Measurements from ENCODE around the gene AGO3. TPM values are rescaled to one million over a fixed set of nuclear protein-coding genes. Genes with fewer than 3 reads are reported as not detected.
A peak's percentile ranks its signal among the peaks of the same experiment; 100 is the strongest.

The AGO3 gene
- total RNA-seq, 1 experiment from 2014 or later, result 39.4 TPM

DNA sequence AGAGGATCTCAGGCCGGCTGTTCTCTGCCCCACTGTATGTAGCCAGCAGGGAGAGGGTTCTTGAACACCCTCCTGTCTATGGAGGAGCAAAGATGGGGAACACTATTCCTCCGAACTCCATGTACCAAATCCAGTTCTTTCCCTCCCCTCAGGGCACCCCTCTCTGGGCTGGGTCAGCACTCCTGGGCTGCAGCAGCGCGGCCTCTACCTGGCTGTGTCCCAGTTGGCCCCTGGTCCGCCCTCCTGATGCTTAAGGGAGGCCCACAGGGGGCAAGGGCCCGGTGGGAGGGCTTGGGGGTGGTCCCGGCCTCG is 157.3 kb downstream of the AGO3 start:
- Histone ChIP-seq H3K27ac (ENCODE audit: low read length) (peak overlapping the region; percentile 82), H3K4me1 (ENCODE audit: control insufficient read depth, insufficient read depth, low read length) (no peaks in the 10 kb centered on the region; the same call in 1 of the 2 replicates), H3K36me3 (ENCODE audit: control insufficient read depth, insufficient read depth, low read length) (peaks cover 11% of the 10 kb centered on the region), H3K4me3 (ENCODE audit: low read depth in 2 of 2, low read length in 2 of 2) (peak overlapping the region; percentile 97 to 99), H3K9me3 (ENCODE audit: control insufficient read depth, insufficient read depth, low read depth, low read length) (no peaks in the 10 kb centered on the region), H3K27me3 (ENCODE audit: control insufficient read depth, insufficient read depth, low read length) (no peaks in the 10 kb centered on the region)
- CTCF ChIA-PET, result interaction anchor here (0.7 kb wide), 1 partner anchor 30 kb away, joined by 6 read pairs; no protein-coding TSS in a partner anchor
- intact Hi-C loops (cut with micrococcal nuclease; ENCODE audit: unreplicated experiment), result no loop called here
- ATAC-seq (peak; percentile 10; the same call in 1 of the 2 replicates), DNase-seq (ENCODE audit: low read depth, low spot score) (no peak)
- no TSS peak for BruUV-seq (replicated peaks)
- in situ Hi-C loops (cut with HindIII; ENCODE audit: low pct_unique_long_range_greater_than_20kb, low sequenced_read_pairs), result no loop called here
- POLR2A ChIA-PET, result no interaction called here
- TF ChIP-seq, protein P1, sequence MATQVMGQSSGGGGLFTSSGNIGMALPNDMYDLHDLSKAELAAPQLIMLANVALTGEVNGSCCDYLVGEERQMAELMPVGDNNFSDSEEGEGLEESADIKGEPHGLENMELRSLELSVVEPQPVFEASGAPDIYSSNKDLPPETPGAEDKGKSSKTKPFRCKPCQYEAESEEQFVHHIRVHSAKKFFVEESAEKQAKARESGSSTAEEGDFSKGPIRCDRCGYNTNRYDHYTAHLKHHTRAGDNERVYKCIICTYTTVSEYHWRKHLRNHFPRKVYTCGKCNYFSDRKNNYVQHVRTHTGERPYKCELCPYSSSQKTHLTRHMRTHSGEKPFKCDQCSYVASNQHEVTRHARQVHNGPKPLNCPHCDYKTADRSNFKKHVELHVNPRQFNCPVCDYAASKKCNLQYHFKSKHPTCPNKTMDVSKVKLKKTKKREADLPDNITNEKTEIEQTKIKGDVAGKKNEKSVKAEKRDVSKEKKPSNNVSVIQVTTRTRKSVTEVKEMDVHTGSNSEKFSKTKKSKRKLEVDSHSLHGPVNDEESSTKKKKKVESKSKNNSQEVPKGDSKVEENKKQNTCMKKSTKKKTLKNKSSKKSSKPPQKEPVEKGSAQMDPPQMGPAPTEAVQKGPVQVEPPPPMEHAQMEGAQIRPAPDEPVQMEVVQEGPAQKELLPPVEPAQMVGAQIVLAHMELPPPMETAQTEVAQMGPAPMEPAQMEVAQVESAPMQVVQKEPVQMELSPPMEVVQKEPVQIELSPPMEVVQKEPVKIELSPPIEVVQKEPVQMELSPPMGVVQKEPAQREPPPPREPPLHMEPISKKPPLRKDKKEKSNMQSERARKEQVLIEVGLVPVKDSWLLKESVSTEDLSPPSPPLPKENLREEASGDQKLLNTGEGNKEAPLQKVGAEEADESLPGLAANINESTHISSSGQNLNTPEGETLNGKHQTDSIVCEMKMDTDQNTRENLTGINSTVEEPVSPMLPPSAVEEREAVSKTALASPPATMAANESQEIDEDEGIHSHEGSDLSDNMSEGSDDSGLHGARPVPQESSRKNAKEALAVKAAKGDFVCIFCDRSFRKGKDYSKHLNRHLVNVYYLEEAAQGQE (IDR thresholded peaks at IDR 0.05; ENCODE audit: insufficient read depth in 1 of 2, low read depth in 2 of 2, low read length in 1 of 2), result no peak

DNA sequence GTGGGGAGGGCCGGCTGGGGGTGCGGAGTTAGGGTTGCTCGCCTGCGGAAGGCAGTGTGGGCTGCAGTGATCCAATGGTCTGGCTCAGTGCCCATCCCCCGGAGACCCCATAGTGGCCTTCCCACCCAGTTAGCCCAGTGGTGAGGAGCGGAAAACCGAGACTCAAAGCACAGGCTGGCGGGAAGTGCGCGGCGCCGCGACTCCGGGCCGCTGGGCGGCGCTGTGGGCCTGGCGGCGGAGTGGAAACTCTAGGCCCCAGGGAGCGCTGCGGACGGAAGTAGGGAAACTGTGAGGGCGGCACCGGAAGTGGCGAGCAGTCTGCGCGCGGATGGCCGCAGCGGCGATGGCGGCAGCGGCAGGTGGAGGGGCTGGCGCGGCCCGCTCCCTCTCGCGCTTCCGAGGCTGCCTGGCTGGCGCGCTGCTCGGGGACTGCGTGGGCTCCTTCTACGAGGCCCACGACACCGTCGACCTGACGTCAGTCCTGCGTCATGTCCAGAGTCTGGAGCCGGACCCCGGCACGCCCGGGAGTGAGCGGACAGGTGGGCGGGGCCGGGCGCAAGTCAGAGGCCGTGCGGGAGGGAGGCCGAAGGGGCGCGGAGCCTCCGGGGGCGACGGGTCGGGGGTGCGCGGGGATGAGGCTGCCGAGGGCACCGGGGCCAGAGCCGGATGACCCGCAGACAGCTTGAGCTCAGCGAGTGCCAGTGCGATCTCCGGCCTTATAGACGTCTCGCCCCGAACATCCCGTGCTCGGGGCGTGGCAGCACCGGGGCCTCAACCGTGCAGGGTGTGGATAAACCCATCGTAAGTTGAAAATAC is 157.9 kb downstream of the AGO3 start, which contains the start of gene ADPRS:
ADPRS (plus strand) TSS at position 316 of the 816 bp plus-strand sequence; CDS start at position 329, 13 bp downstream.
- TF ChIP-seq SIN3A (IDR thresholded peaks at IDR 0.05; ENCODE audit: borderline replicate concordance, insufficient read depth, low read depth, low read length) (peak; percentile 94), CTCF (IDR thresholded peaks at IDR 0.05) (peak; percentile 99), POLR2AphosphoS5 (IDR thresholded peaks at IDR 0.05; ENCODE audit: low read depth, low read length) (peak; percentile 93), TCF7L2 (IDR thresholded peaks at IDR 0.05; ENCODE audit: low read depth, low read length) (no peak)
- TF ChIP-seq, protein P1 (IDR thresholded peaks at IDR 0.05; ENCODE audit: insufficient read depth in 1 of 2, low read depth in 2 of 2, low read length in 1 of 2), result peak in 1 of 2 experiments; percentile 30; a peak in 1 of 4 replicates
- Histone ChIP-seq H3K4me1 (ENCODE audit: control insufficient read depth, insufficient read depth, low read length) (no peaks in the 10 kb centered on the region; the same call in 1 of the 2 replicates), H3K36me3 (ENCODE audit: control insufficient read depth, insufficient read depth, low read length) (peaks cover 13% of the 10 kb centered on the region), H3K27me3 (ENCODE audit: control insufficient read depth, insufficient read depth, low read length) (no peaks in the 10 kb centered on the region), H3K27ac (ENCODE audit: low read length) (peak within 1 kb of the TSS; percentile 82), H3K4me3 (ENCODE audit: low read depth in 2 of 2, low read length in 2 of 2) (peak within 1 kb of the TSS; percentile 97 to 99), H3K9me3 (ENCODE audit: control insufficient read depth, insufficient read depth, low read depth, low read length) (no peaks in the 10 kb centered on the region)
- intact Hi-C loops (cut with micrococcal nuclease; ENCODE audit: unreplicated experiment), result no loop called here
- ChIA-PET CTCF (no interaction called here), POLR2A (no interaction called here)
- DNase-seq (ENCODE audit: low read depth, low spot score), result peak; percentile 53
- ATAC-seq, result peak; percentile 94
- in situ Hi-C loops (cut with HindIII; ENCODE audit: low pct_unique_long_range_greater_than_20kb, low sequenced_read_pairs), result no loop called here
- BruUV-seq (replicated peaks), result no TSS peak

All from Panc1 (cell line).